Iris pigment epithelial cell (primary cell): ENCODE data around the gene FLNB.
"Not testable (repeated sequence)": the region's sequence is repeated elsewhere in the genome, so short reads cannot be mapped to it uniquely, and the experiment has no call there.

Experiments
- DNase-seq: peaks from one replicate; pipeline ENCODE4 v3.0.0-alpha.2; 2011; ENCODE audit warnings: low read depth

The FLNB gene

GRCh38 chr3:58180940-58181587, 172.8 kb downstream of the FLNB start:
- no peak for DNase-seq

- DNase-seq, result no peak
Observed at GRCh38 chr3:58183221-58183620, 175.0 kb downstream of the FLNB start.

- no peak for DNase-seq
Observed at GRCh38 chr3:58183891-58184290, 175.7 kb downstream of the FLNB start.

- DNase-seq, result no peak
Observed at GRCh38 chr3:58184309-58184981, 176.2 kb downstream of the FLNB start.

- no peak for DNase-seq
Observed at GRCh38 chr3:58184982-58185360, 176.7 kb downstream of the FLNB start.

GRCh38 chr3:58188173-58188564, 179.9 kb downstream of the FLNB start:
- DNase-seq, result no peak

GRCh38 chr3:58188921-58189451, 180.8 kb downstream of the FLNB start:
- no peak for DNase-seq

- DNase-seq, result no peak
Observed at GRCh38 chr3:58189691-58190090, 181.5 kb downstream of the FLNB start.

- DNase-seq, result no peak
Observed at GRCh38 chr3:58190291-58190690, 182.1 kb downstream of the FLNB start.

- no peak for DNase-seq
Observed at GRCh38 chr3:58190882-58191281, 182.7 kb downstream of the FLNB start.

- no peak for DNase-seq
Observed at GRCh38 chr3:58191361-58191991, 183.3 kb downstream of the FLNB start.

- DNase-seq, result no peak
Observed at GRCh38 chr3:58192069-58192468, 183.8 kb downstream of the FLNB start.

GRCh38 chr3:58193682-58194407, 185.6 kb downstream of the FLNB start:
- no peak for DNase-seq

- DNase-seq, result no peak
Observed at GRCh38 chr3:58197588-58197987, 189.4 kb downstream of the FLNB start.

- DNase-seq, result peak; percentile 43
Observed at GRCh38 chr3:58198362-58198761, 190.1 kb downstream of the FLNB start.

- DNase-seq, result no peak
Observed at GRCh38 chr3:58198804-58199203, 190.6 kb downstream of the FLNB start.

- no peak for DNase-seq
Observed at GRCh38 chr3:58200121-58200709, 192.0 kb downstream of the FLNB start.

- DNase-seq, result no peak
Observed at GRCh38 chr3:58200846-58201355, 192.7 kb downstream of the FLNB start.

GRCh38 chr3:58201451-58201850, 193.2 kb downstream of the FLNB start:
- DNase-seq, result not testable (repeated sequence)

- no peak for DNase-seq
Observed at GRCh38 chr3:58202917-58203360, 194.7 kb downstream of the FLNB start.

- no peak for DNase-seq
Observed at GRCh38 chr3:58203541-58203940, 195.3 kb downstream of the FLNB start.

GRCh38 chr3:58204720-58205119, 196.5 kb downstream of the FLNB start:
- DNase-seq, result no peak
